Upper lobe of left lung (tissue), 6 donors: Measurements from ENCODE around the gene SORBS2. TPM values are rescaled to one million over a fixed set of nuclear protein-coding genes. Genes with fewer than 3 reads are reported as not detected.

Experiments
- ATAC-seq, 2 donors: fragments of 200-7000 bp; cut with Tn5 transposase; one replicate each; pipeline ENCODE4 v1.9.1; 2022; ENCODE audit warnings: mild to moderate bottlenecking in 2 of 2, moderate library complexity in 2 of 2; ENCODE audit not compliant: low FRiP score in 2 of 2
- DNase-seq, 2 donors: peaks; one replicate each; pipeline ENCODE4 v3.0.0-alpha.2; 2019 to 2020
- H3K27ac ChIP-seq, 4 donors: fragments of 200-600 bp; sonication (generic); one replicate each; pipeline ENCODE4 v1.5.1; 2016 to 2019
- H3K27me3 ChIP-seq, 4 donors: fragments of 200-600 bp; sonication (generic); one replicate each; pipeline ENCODE4 v1.5.1; 2017 to 2019
- H3K36me3 ChIP-seq, 4 donors: fragments of 200-600 bp; sonication (generic); one replicate each; pipeline ENCODE4 v1.5.1; 2016 to 2019
- H3K4me1 ChIP-seq, 4 donors: fragments of 200-600 bp; sonication (generic); one replicate each; pipeline ENCODE4 v1.5.1; 2018 to 2019
- H3K4me3 ChIP-seq, 4 donors: fragments of 200-600 bp; sonication (generic); one replicate each; pipeline ENCODE4 v1.5.1; 2017 to 2019; ENCODE audit warnings: mild to moderate bottlenecking in 2 of 4, moderate library complexity in 1 of 4
- H3K9me3 ChIP-seq, 4 donors: fragments of 200-600 bp; sonication (generic); one replicate each; pipeline ENCODE4 v1.5.1; 2018 to 2019
- CTCF ChIP-seq, 6 experiments: fragments of 450-650 bp in 4 of 6; fragments of 200-600 bp in 2 of 6; sonication (generic) in 2 of 6; IDR thresholded peaks; one replicate each; pipeline ENCODE4 v1.5.1; 2016 to 2019; ENCODE audit warnings: antibody characterized with exemption in 6 of 6
- EP300 ChIP-seq, 4 donors: sonication (generic); formaldehyde crosslinking; IDR thresholded peaks; one replicate each; pipeline ENCODE4 v1.5.1; 2017; ENCODE audit warnings: antibody characterized with exemption in 4 of 4, control low read depth in 2 of 4
- POLR2A ChIP-seq, 4 donors: fragments of 450-650 bp; IDR thresholded peaks; one replicate each; pipeline ENCODE4 v1.5.1; 2016 to 2017; ENCODE audit warnings: antibody characterized with exemption in 4 of 4, mild to moderate bottlenecking in 2 of 4
- POLR2AphosphoS5 ChIP-seq, 2 donors: sonication (generic); formaldehyde crosslinking; IDR thresholded peaks; one replicate each; pipeline ENCODE4 v1.5.1; 2017; ENCODE audit warnings: antibody characterized with exemption in 2 of 2
- WGBS, 2 donors: methylation state at CpG; one replicate each; pipeline ENCODE4 v1.1.5; 2017 to 2018; 5-methylcytosine and 5-hydroxymethylcytosine counted together
- total RNA-seq, 6 donors: library from RNA; depleted of rRNA in 4 of 6; stranded (reverse); fragments of >200 nt in 4 of 6; gene quantifications; one replicate each; pipeline versions ENCODE4 v1.1.0 to v1.2.1, GENCODE V29; 2016 to 2021
- donor health status: DM: no; HTN: no; CAD: no; lungs with moderate emphysema.
- donor health status: DM: no; HTN: yes; CAD: no; lungs with severe emphysema.

Gene SORBS2
- total RNA-seq, 6 donors from 2014 or later, result 35.4 to 83.2 (median 58.1) TPM

- Histone ChIP-seq H3K27ac (no peak overlapping the region), H3K9me3 (no peaks in the 10 kb centered on the region), H3K4me1 (peaks cover 0 to 11% (median 6%) of the 10 kb centered on the region in 4 donors), H3K36me3 (no peaks in the 10 kb centered on the region), H3K27me3 (no peaks in the 10 kb centered on the region), H3K4me3 (no peak overlapping the region)
- no peak for TF ChIP-seq POLR2A (IDR thresholded peaks at IDR 0.05)
- TF ChIP-seq EP300 (IDR thresholded peaks at IDR 0.05), result no peak
- no peak for TF ChIP-seq CTCF (IDR thresholded peaks at IDR 0.05)
- no peak for TF ChIP-seq POLR2AphosphoS5 (IDR thresholded peaks at IDR 0.05)
- no peak for DNase-seq
- no peak for ATAC-seq
- 66 to 76% methylated on average over 6 of the region's 6 CpGs for WGBS, 2 donors
Measured at GRCh38 chr4:185786422-185786821, 25.6 kb downstream of the SORBS2 start.

GRCh38 chr4:185783574-185783973 is 28.4 kb downstream of the SORBS2 start:
- DNase-seq, result no peak
- no peak for ATAC-seq
- Histone ChIP-seq H3K4me3 (no peak overlapping the region), H3K4me1 (peaks cover 0 to 11% (median 6%) of the 10 kb centered on the region in 4 donors), H3K27me3 (no peaks in the 10 kb centered on the region), H3K36me3 (no peaks in the 10 kb centered on the region), H3K27ac (peak overlapping the region in 1 of 4 donors; percentile 28), H3K9me3 (no peaks in the 10 kb centered on the region)
- 77 to 80% methylated on average over 5 of the region's 5 CpGs for WGBS, 2 donors
- no peak for TF ChIP-seq POLR2AphosphoS5 (IDR thresholded peaks at IDR 0.05)
- no peak for TF ChIP-seq POLR2A (IDR thresholded peaks at IDR 0.05)
- no peak for TF ChIP-seq EP300 (IDR thresholded peaks at IDR 0.05)
- TF ChIP-seq CTCF (IDR thresholded peaks at IDR 0.05), result no peak

- no peak overlapping the region for H3K4me3 ChIP-seq
- no peaks in the 10 kb centered on the region for H3K36me3 ChIP-seq
- TF ChIP-seq POLR2A (IDR thresholded peaks at IDR 0.05), result no peak
- TF ChIP-seq POLR2AphosphoS5 (IDR thresholded peaks at IDR 0.05), result no peak
- TF ChIP-seq EP300 (IDR thresholded peaks at IDR 0.05), result no peak
- TF ChIP-seq CTCF (IDR thresholded peaks at IDR 0.05), result no peak
- no peaks in the 10 kb centered on the region for H3K9me3 ChIP-seq
- H3K27me3 ChIP-seq, result no peaks in the 10 kb centered on the region
- H3K4me1 ChIP-seq, result peaks cover 0 to 11% (median 6%) of the 10 kb centered on the region in 4 donors
- DNase-seq (no peak), ATAC-seq (no peak)
- H3K27ac ChIP-seq, result no peak overlapping the region
Measured at GRCh38 chr4:185782523-185782922, 29.5 kb downstream of the SORBS2 start.

- DNase-seq (no peak), ATAC-seq (no peak)
- 83 to 87% methylated on average over 15 of the region's 15 CpGs for WGBS, 2 donors
- Histone ChIP-seq H3K27me3 (no peaks in the 10 kb centered on the region), H3K4me1 (peaks cover 0 to 11% (median 6%) of the 10 kb centered on the region in 4 donors), H3K36me3 (no peaks in the 10 kb centered on the region), H3K4me3 (no peak overlapping the region), H3K9me3 (no peaks in the 10 kb centered on the region), H3K27ac (no peak overlapping the region)
- TF ChIP-seq POLR2A (IDR thresholded peaks at IDR 0.05), result no peak
- no peak for TF ChIP-seq CTCF (IDR thresholded peaks at IDR 0.05)
- TF ChIP-seq EP300 (IDR thresholded peaks at IDR 0.05), result no peak
- no peak for TF ChIP-seq POLR2AphosphoS5 (IDR thresholded peaks at IDR 0.05)
Measured at GRCh38 chr4:185781555-185782215, 30.3 kb downstream of the SORBS2 start.

- 91 to 93% methylated on average over 5 of the region's 5 CpGs for WGBS, 2 donors
- no peak for TF ChIP-seq POLR2AphosphoS5 (IDR thresholded peaks at IDR 0.05)
- TF ChIP-seq EP300 (IDR thresholded peaks at IDR 0.05), result no peak
- TF ChIP-seq POLR2A (IDR thresholded peaks at IDR 0.05), result no peak
- no peak for TF ChIP-seq CTCF (IDR thresholded peaks at IDR 0.05)
- DNase-seq (no peak), ATAC-seq (no peak)
- Histone ChIP-seq H3K36me3 (no peaks in the 10 kb centered on the region), H3K27me3 (no peaks in the 10 kb centered on the region), H3K9me3 (no peaks in the 10 kb centered on the region), H3K27ac (no peak overlapping the region), H3K4me3 (no peak overlapping the region), H3K4me1 (peaks cover under 1 to 18% (median 8%) of the 10 kb centered on the region in 4 donors)
Measured at GRCh38 chr4:185780472-185780871, 31.5 kb downstream of the SORBS2 start.
